Measurements from ENCODE around the gene ATCAY.
"Not testable (repeated sequence)": the region's sequence is repeated elsewhere in the genome, so short reads cannot be mapped to it uniquely, and the experiment has no call there.

Gene ATCAY

GRCh38 chr19:3949294-3949693 lies 68.8 kb downstream of the ATCAY start:
- no peak for DNase-seq (ENCODE audit: low read depth)

- no peak for DNase-seq (ENCODE audit: low read depth)
Measured at GRCh38 chr19:3949997-3950859, 69.7 kb downstream of the ATCAY start.

- no peak for DNase-seq (ENCODE audit: low read depth)
Measured at GRCh38 chr19:3950871-3951861, 70.7 kb downstream of the ATCAY start.

GRCh38 chr19:3952755-3953276 lies 72.3 kb downstream of the ATCAY start:
- not testable (repeated sequence) for DNase-seq (ENCODE audit: low read depth)

- DNase-seq (ENCODE audit: low read depth), result no peak
Measured at GRCh38 chr19:3954107-3954506, 73.6 kb downstream of the ATCAY start.

- not testable (repeated sequence) for DNase-seq (ENCODE audit: low read depth)
Measured at GRCh38 chr19:3955276-3955675, 74.8 kb downstream of the ATCAY start.

GRCh38 chr19:3955688-3956087 lies 75.2 kb downstream of the ATCAY start:
- DNase-seq (ENCODE audit: low read depth), result no peak

GRCh38 chr19:3958836-3959765 lies 78.6 kb downstream of the ATCAY start:
- DNase-seq (ENCODE audit: low read depth), result no peak

GRCh38 chr19:3959766-3960131 lies 79.3 kb downstream of the ATCAY start:
- DNase-seq (ENCODE audit: low read depth), result no peak

GRCh38 chr19:3961007-3961406 lies 80.5 kb downstream of the ATCAY start:
- DNase-seq (ENCODE audit: low read depth), result no peak

GRCh38 chr19:3963458-3964255 lies 83.2 kb downstream of the ATCAY start:
- DNase-seq (ENCODE audit: low read depth), result no peak

- no peak for DNase-seq (ENCODE audit: low read depth)
Measured at GRCh38 chr19:3964256-3965194, 84.0 kb downstream of the ATCAY start.

- DNase-seq (ENCODE audit: low read depth), result no peak
Measured at GRCh38 chr19:3966051-3967017, 85.8 kb downstream of the ATCAY start.

- DNase-seq (ENCODE audit: low read depth), result not testable (repeated sequence)
Measured at GRCh38 chr19:3967983-3968382, 87.5 kb downstream of the ATCAY start.

GRCh38 chr19:3968556-3969434 lies 88.3 kb downstream of the ATCAY start:
- DNase-seq (ENCODE audit: low read depth), result no peak

- no peak for DNase-seq (ENCODE audit: low read depth)
Measured at GRCh38 chr19:3969435-3970312, 89.2 kb downstream of the ATCAY start.
